H9 (cell line): ENCODE measurements around the gene EHBP1. TPM values are rescaled to one million over a fixed set of nuclear protein-coding genes. Genes with fewer than 3 reads are reported as not detected.

ENCODE experiments used
- DNase-seq: peaks from one replicate; pipeline ENCODE4 v3.0.0-alpha.2; 2017
- H2AFZ ChIP-seq: one replicate; pipeline ENCODE4 v1.6.1; 2013; ENCODE audit warnings: mild to moderate bottlenecking, low read length, control low read depth, moderate library complexity
- H2AK5ac ChIP-seq: 2 replicates; pipeline ENCODE4 v1.6.1; 2013; ENCODE audit warnings: low read length, control low read depth, mixed read lengths; ENCODE audit not compliant: insufficient read length
- H2BK120ac ChIP-seq: one replicate; pipeline ENCODE4 v1.6.1; 2013; ENCODE audit warnings: low read depth, mild to moderate bottlenecking, low read length, control low read depth, inconsistent platforms; ENCODE audit not compliant: poor library complexity, severe bottlenecking
- H2BK12ac ChIP-seq: 2 replicates; pipeline ENCODE4 v1.6.1; 2013; ENCODE audit warnings: low read length, control low read depth, mixed read lengths, low read depth; ENCODE audit not compliant: insufficient read length
- H2BK15ac ChIP-seq: 2 replicates; pipeline ENCODE4 v1.6.1; 2013; ENCODE audit warnings: low read depth, low read length, control low read depth
- H2BK20ac ChIP-seq: one replicate; pipeline ENCODE4 v1.6.1; 2013; ENCODE audit warnings: low read depth, mild to moderate bottlenecking, low read length, control low read depth, inconsistent platforms; ENCODE audit not compliant: poor library complexity, severe bottlenecking
- H2BK5ac ChIP-seq: 2 replicates; pipeline ENCODE4 v1.6.1; 2013; ENCODE audit warnings: low read length, control low read depth, mixed read lengths; ENCODE audit not compliant: insufficient read length
- H3K14ac ChIP-seq: 2 replicates; pipeline ENCODE4 v1.6.1; 2013; ENCODE audit warnings: low read length, control low read depth; ENCODE audit not compliant: insufficient read depth
- H3K18ac ChIP-seq: 2 replicates; pipeline ENCODE4 v1.6.1; 2013; ENCODE audit warnings: low read depth, mild to moderate bottlenecking, mixed read lengths, low read length, control low read depth; ENCODE audit not compliant: insufficient read length
- H3K23ac ChIP-seq: 2 replicates; pipeline ENCODE4 v1.6.1; 2013; ENCODE audit warnings: low read length, control low read depth, mixed read lengths, low read depth; ENCODE audit not compliant: insufficient read length
- H3K23me2 ChIP-seq: 2 replicates; pipeline ENCODE4 v1.6.1; 2013; ENCODE audit warnings: low read depth, mild to moderate bottlenecking, mixed read lengths, low read length, control low read depth; ENCODE audit not compliant: insufficient read length, poor library complexity, severe bottlenecking
- H3K27ac ChIP-seq: 2 replicates; pipeline ENCODE4 v1.5.1; 2013; ENCODE audit warnings: low read length, control low read depth, mixed read lengths, low read depth; ENCODE audit not compliant: insufficient read length
- H3K27me3 ChIP-seq: 2 replicates; pipeline ENCODE4 v1.6.1; 2013; ENCODE audit warnings: low read length, control low read depth, inconsistent platforms; ENCODE audit not compliant: insufficient read depth
- H3K4ac ChIP-seq: 2 replicates; pipeline ENCODE4 v1.6.1; 2013; ENCODE audit warnings: low read depth, mild to moderate bottlenecking, control low read depth, inconsistent platforms, low read length, moderate library complexity
- H3K4me1 ChIP-seq: 2 replicates; pipeline ENCODE4 v1.6.1; 2013; ENCODE audit warnings: low read length, control low read depth, inconsistent platforms; ENCODE audit not compliant: insufficient read depth
- H3K4me2 ChIP-seq: 2 replicates; pipeline ENCODE4 v1.6.1; 2013; ENCODE audit warnings: low read length, control low read depth, mixed read lengths; ENCODE audit not compliant: insufficient read length, insufficient read depth
- H3K56ac ChIP-seq: 2 replicates; pipeline ENCODE4 v1.6.1; 2013; ENCODE audit warnings: low read depth, mild to moderate bottlenecking, mixed read lengths, low read length, control low read depth; ENCODE audit not compliant: insufficient read length
- H3K79me1 ChIP-seq: 2 replicates; pipeline ENCODE4 v1.6.1; 2013; ENCODE audit warnings: low read depth, mild to moderate bottlenecking, moderate library complexity, low read length, control low read depth, inconsistent platforms; ENCODE audit not compliant: insufficient read depth, poor library complexity, severe bottlenecking
- H3K79me2 ChIP-seq: 2 replicates; pipeline ENCODE4 v1.6.1; 2013; ENCODE audit warnings: low read length, control low read depth, inconsistent platforms; ENCODE audit not compliant: insufficient read depth
- H3K9ac ChIP-seq: 2 replicates; pipeline ENCODE4 v1.6.1; 2013; ENCODE audit warnings: low read length, control low read depth, mixed read lengths; ENCODE audit not compliant: insufficient read length; ENCODE audit errors: extremely low read depth
- H3K9me3 ChIP-seq: one replicate; pipeline ENCODE4 v1.6.1; 2013; ENCODE audit warnings: low read depth, low read length, inconsistent platforms; ENCODE audit not compliant: control insufficient read depth
- H3T11ph ChIP-seq: one replicate; pipeline ENCODE4 v1.6.1; 2013; ENCODE audit warnings: mild to moderate bottlenecking, low read length, control low read depth, inconsistent platforms
- H4K20me1 ChIP-seq: one replicate; pipeline ENCODE4 v1.6.1; 2013; ENCODE audit not compliant: control insufficient read depth, insufficient read length, insufficient read depth
- H4K5ac ChIP-seq: 2 replicates; pipeline ENCODE4 v1.6.1; 2013; ENCODE audit warnings: low read depth, mild to moderate bottlenecking, mixed read lengths, low read length, control low read depth; ENCODE audit not compliant: insufficient read length
- H4K8ac ChIP-seq: replicated peaks from 2 replicates; pipeline ENCODE4 v1.6.1; 2013; ENCODE audit warnings: low read length, control low read depth, mixed read lengths, low read depth; ENCODE audit not compliant: insufficient read length
- H4K91ac ChIP-seq: 2 replicates; pipeline ENCODE4 v1.6.1; 2013; ENCODE audit warnings: low read depth, mild to moderate bottlenecking, moderate library complexity, mixed read lengths, low read length, control low read depth; ENCODE audit not compliant: insufficient read length
- H3K27ac Mint-ChIP-seq, 3 experiments: 2 replicates in 2 of 3; 3 replicates in 1 of 3; pipeline ENCODE4 v1.8.0; 2020 to 2021; ENCODE audit warnings: mixed read lengths in 3 of 3, mild to moderate bottlenecking in 1 of 3, moderate library complexity in 1 of 3
- H3K27me3 Mint-ChIP-seq: 2 replicates; pipeline ENCODE4 v1.8.0; 2021; ENCODE audit warnings: low read depth, mild to moderate bottlenecking, moderate library complexity, mixed read lengths
- H3K36me3 Mint-ChIP-seq, 3 experiments: 2 replicates in 2 of 3; 3 replicates in 1 of 3; pipeline ENCODE4 v1.8.0; 2020 to 2021; ENCODE audit warnings: low read depth in 3 of 3, mixed read lengths in 3 of 3; ENCODE audit not compliant: insufficient read depth in 1 of 3
- H3K4me1 Mint-ChIP-seq, 2 experiments: 2 replicates each; pipeline ENCODE4 v1.8.0; 2020; ENCODE audit warnings: mixed read lengths in 2 of 2
- H3K4me3 Mint-ChIP-seq, 2 experiments: 2 replicates in 1 of 2; 3 replicates in 1 of 2; pipeline ENCODE4 v1.8.0; 2020 to 2021; ENCODE audit warnings: mild to moderate bottlenecking in 2 of 2, mixed read lengths in 2 of 2, moderate library complexity in 1 of 2
- H3K9me3 Mint-ChIP-seq, 2 experiments: 2 replicates in 1 of 2; 3 replicates in 1 of 2; pipeline ENCODE4 v1.8.0; 2020; ENCODE audit warnings: mild to moderate bottlenecking in 2 of 2, mixed read lengths in 2 of 2, moderate library complexity in 1 of 2
- CTCF ChIP-seq: fragments of 200-600 bp; sonication (generic); conservative IDR thresholded peaks from 3 replicates; pipeline ENCODE4 v1.8.0; 2021; ENCODE audit warnings: antibody characterized with exemption, mild to moderate bottlenecking
- WGBS: extraction: QIAGEN DNeasy Blood & Tissue Kit; methylation state at CpG from one replicate; pipeline ENCODE4 v1.1.7; 2013; ENCODE audit warnings: missing lambda C conversion rate, low lambda C conversion rate, mixed read lengths; ENCODE audit not compliant: insufficient read length; ENCODE audit errors: extremely low coverage; 5-methylcytosine and 5-hydroxymethylcytosine counted together
- total RNA-seq: library from RNA; stranded (reverse); gene quantifications from 2 replicates; pipeline ENCODE4 v1.2.1, GENCODE V29; 2021

The EHBP1 gene
- total RNA-seq, 1 experiment from 2014 or later: 35.6 TPM

GRCh38 chr2:62745891-62746481 is 40.5 kb downstream of the EHBP1 start:
- Histone ChIP-seq H3K27me3 (no peaks in the 10 kb centered on the region), H4K8ac (no peak overlapping the region), H3K27ac (no peak overlapping the region), H2BK15ac (no peak overlapping the region), H2AFZ (no peak overlapping the region), H4K20me1 (no peaks in the 10 kb centered on the region), H2BK5ac (no peak overlapping the region), H3K4ac (no peak overlapping the region), H2BK20ac (no peak overlapping the region), H3K9ac (no peak overlapping the region), H3K23ac (no peak overlapping the region), H3K79me1 (no peaks in the 10 kb centered on the region), H3K4me1 (peaks cover 2% of the 10 kb centered on the region; the same call in 1 of the 2 replicates), H3K14ac (no peak overlapping the region), H3K9me3 (no peaks in the 10 kb centered on the region), H3K23me2 (no peaks in the 10 kb centered on the region), H4K91ac (no peak overlapping the region), H3K79me2 (no peaks in the 10 kb centered on the region; the same call in 1 of the 2 replicates), H3K4me2 (no peak overlapping the region), H2BK120ac (no peak overlapping the region), H2AK5ac (no peak overlapping the region), H3K18ac (no peak overlapping the region), H2BK12ac (no peak overlapping the region), H3T11ph (no peak overlapping the region), H3K56ac (no peak overlapping the region), H4K5ac (no peak overlapping the region)
- peaks cover 17 to 24% (median 20%) of the 10 kb centered on the region in 3 experiments for H3K36me3 Mint-ChIP-seq
- no peak overlapping the region for H3K4me3 Mint-ChIP-seq
- H3K9me3 Mint-ChIP-seq: peaks cover 14 to 20% of the 10 kb centered on the region in 2 experiments
- H3K4me1 Mint-ChIP-seq: peaks cover 38% of the 10 kb centered on the region in 2 experiments
- H3K27me3 Mint-ChIP-seq: no peaks in the 10 kb centered on the region
- DNase-seq: no peak
- no CpG with 5 or more reads among the region's 5 CpGs for WGBS
- no peak overlapping the region; a peak in 1 of 7 replicates for H3K27ac Mint-ChIP-seq
- no peak for TF ChIP-seq CTCF
